ENCODE results near the gene ATAD3C.
"Not testable (repeated sequence)": the region's sequence is repeated elsewhere in the genome, so short reads cannot be mapped to it uniquely, and the experiment has no call there.

ATAD3C gene

GRCh38 chr1:1513675-1514074 is 64.2 kb downstream of the ATAD3C start:
- DNase-seq: not testable (repeated sequence)

- DNase-seq: not testable (repeated sequence)
These were observed 64.9 kb downstream of the ATAD3C start for GRCh38 chr1:1514376-1514775.

GRCh38 chr1:1516923-1517322 is 67.4 kb downstream of the ATAD3C start:
- not testable (repeated sequence) for DNase-seq

- DNase-seq: no peak
These were observed 68.6 kb downstream of the ATAD3C start for GRCh38 chr1:1517973-1518620.

GRCh38 chr1:1518621-1519007 is 69.1 kb downstream of the ATAD3C start:
- DNase-seq: not testable (repeated sequence)

Measured in activated naive CD4-positive, alpha-beta T cell (primary cell).